HG02973 (cell line): ENCODE measurements around the gene RNGTT.
"Not testable (repeated sequence)": the region's sequence is repeated elsewhere in the genome, so short reads cannot be mapped to it uniquely, and the experiment has no call there.

Source experiments
- ATAC-seq: cut with Tn5 transposase; IDR thresholded peaks from one replicate; pipeline ENCODE4 v1.9.1; 2021; ENCODE audit warnings: moderate library complexity; ENCODE audit not compliant: unreplicated experiment

Gene RNGTT

GRCh38 chr6:88963139-88964090 lies at the start of gene RNGTT:
Gene RNGTT (minus strand): TSS chr6:88963618. CDS start chr6:88963409, 209 bp downstream.
- ATAC-seq = peak; percentile 98

GRCh38 chr6:89011436-89011835 lies 48.0 kb upstream of the RNGTT start:
- ATAC-seq = no peak

- ATAC-seq = no peak
Observed at GRCh38 chr6:89010825-89011224, 47.4 kb upstream of the RNGTT start.

- ATAC-seq = no peak
Observed at GRCh38 chr6:89009624-89010059, 46.2 kb upstream of the RNGTT start.

- ATAC-seq = no peak
Observed at GRCh38 chr6:89008815-89009374, 45.5 kb upstream of the RNGTT start.

GRCh38 chr6:89008001-89008814 lies 44.8 kb upstream of the RNGTT start:
- no peak for ATAC-seq

GRCh38 chr6:89007209-89008000 lies 44.0 kb upstream of the RNGTT start:
- no peak for ATAC-seq

- no peak for ATAC-seq
Observed at GRCh38 chr6:89002523-89002922, 39.1 kb upstream of the RNGTT start.

- no peak for ATAC-seq
Observed at GRCh38 chr6:88997327-88997726, 33.9 kb upstream of the RNGTT start.

GRCh38 chr6:88992741-88993552 lies 29.5 kb upstream of the RNGTT start:
- ATAC-seq = no peak

- no peak for ATAC-seq
Observed at GRCh38 chr6:88989215-88989614, 25.8 kb upstream of the RNGTT start.

- ATAC-seq = no peak
Observed at GRCh38 chr6:88987922-88988321, 24.5 kb upstream of the RNGTT start.

GRCh38 chr6:88985901-88986300 lies 22.5 kb upstream of the RNGTT start:
- ATAC-seq = no peak

GRCh38 chr6:88984606-88985005 lies 21.2 kb upstream of the RNGTT start:
- ATAC-seq = no peak

- ATAC-seq = no peak
Observed at GRCh38 chr6:88984152-88984551, 20.7 kb upstream of the RNGTT start.

- ATAC-seq = no peak
Observed at GRCh38 chr6:88983532-88983931, 20.1 kb upstream of the RNGTT start.

GRCh38 chr6:88983129-88983528 lies 19.7 kb upstream of the RNGTT start:
- not testable (repeated sequence) for ATAC-seq

- no peak for ATAC-seq
Observed at GRCh38 chr6:88982720-88983119, 19.3 kb upstream of the RNGTT start.

- ATAC-seq = no peak
Observed at GRCh38 chr6:88975369-88975768, 12.0 kb upstream of the RNGTT start.
